ENCODE measurements around the gene LMCD1.

LMCD1 gene

DNA sequence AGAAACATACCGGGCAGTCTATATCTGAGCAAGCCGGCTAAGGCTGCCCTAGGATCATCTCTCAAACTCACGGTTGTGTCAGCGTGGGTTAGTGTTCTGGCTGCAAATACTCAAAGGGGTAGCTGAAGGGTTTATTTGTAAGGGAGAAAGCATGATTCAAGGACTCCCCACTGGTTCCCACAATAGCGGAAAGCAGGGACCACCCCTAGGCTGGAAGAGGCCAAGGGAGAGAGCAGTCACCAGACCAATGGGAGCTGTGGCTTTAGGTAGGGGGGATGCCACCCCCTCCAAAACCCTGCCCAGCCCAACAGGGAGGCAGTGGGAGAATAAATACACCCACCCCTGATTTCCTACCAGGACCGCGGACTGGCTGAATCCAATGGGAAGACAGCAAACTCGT, 7.3 kb upstream of the LMCD1 start:
- TF ChIP-seq, protein P1, sequence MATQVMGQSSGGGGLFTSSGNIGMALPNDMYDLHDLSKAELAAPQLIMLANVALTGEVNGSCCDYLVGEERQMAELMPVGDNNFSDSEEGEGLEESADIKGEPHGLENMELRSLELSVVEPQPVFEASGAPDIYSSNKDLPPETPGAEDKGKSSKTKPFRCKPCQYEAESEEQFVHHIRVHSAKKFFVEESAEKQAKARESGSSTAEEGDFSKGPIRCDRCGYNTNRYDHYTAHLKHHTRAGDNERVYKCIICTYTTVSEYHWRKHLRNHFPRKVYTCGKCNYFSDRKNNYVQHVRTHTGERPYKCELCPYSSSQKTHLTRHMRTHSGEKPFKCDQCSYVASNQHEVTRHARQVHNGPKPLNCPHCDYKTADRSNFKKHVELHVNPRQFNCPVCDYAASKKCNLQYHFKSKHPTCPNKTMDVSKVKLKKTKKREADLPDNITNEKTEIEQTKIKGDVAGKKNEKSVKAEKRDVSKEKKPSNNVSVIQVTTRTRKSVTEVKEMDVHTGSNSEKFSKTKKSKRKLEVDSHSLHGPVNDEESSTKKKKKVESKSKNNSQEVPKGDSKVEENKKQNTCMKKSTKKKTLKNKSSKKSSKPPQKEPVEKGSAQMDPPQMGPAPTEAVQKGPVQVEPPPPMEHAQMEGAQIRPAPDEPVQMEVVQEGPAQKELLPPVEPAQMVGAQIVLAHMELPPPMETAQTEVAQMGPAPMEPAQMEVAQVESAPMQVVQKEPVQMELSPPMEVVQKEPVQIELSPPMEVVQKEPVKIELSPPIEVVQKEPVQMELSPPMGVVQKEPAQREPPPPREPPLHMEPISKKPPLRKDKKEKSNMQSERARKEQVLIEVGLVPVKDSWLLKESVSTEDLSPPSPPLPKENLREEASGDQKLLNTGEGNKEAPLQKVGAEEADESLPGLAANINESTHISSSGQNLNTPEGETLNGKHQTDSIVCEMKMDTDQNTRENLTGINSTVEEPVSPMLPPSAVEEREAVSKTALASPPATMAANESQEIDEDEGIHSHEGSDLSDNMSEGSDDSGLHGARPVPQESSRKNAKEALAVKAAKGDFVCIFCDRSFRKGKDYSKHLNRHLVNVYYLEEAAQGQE (IDR thresholded peaks at IDR 0.05; ENCODE audit: insufficient read depth in 1 of 2, low read depth in 2 of 2, low read length in 2 of 2): no peak
- TF ChIP-seq SIN3A (IDR thresholded peaks at IDR 0.05; ENCODE audit: borderline replicate concordance, insufficient read depth, low read length): no peak
- TF ChIP-seq TAF1 (IDR thresholded peaks at IDR 0.05; ENCODE audit: borderline replicate concordance, insufficient read depth, low read length): no peak
- TF ChIP-seq FOXP2 (optimal IDR thresholded peaks at IDR 0.05; ENCODE audit: borderline replicate concordance, extremely low read depth, extremely low read length, insufficient read depth): no peak
- TF ChIP-seq POLR2AphosphoS5 (IDR thresholded peaks at IDR 0.05; ENCODE audit: low read depth, low read length): no peak

DNA sequence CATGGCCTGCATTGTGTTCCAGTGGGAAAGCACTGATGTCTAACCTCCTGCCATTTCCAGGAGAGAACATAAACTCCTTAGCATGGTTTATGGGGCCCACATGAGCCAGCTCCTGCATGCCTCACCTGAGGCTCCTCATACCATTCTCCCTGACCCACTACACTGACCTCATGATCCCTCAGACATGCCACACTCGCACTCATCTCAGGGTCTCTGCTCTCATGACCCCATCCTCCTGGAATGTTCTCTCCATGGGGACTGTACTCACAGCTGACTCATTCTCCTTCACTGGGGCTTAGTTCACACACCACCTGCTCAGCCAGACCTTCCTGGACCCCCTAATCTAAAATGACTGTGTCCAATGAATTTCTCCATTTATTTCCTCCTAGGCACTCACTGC, 4.0 kb upstream of the LMCD1 start:
- TF ChIP-seq TAF1 (IDR thresholded peaks at IDR 0.05; ENCODE audit: borderline replicate concordance, insufficient read depth, low read length): no peak
- TF ChIP-seq POLR2AphosphoS5 (IDR thresholded peaks at IDR 0.05; ENCODE audit: low read depth, low read length): no peak

DNA sequence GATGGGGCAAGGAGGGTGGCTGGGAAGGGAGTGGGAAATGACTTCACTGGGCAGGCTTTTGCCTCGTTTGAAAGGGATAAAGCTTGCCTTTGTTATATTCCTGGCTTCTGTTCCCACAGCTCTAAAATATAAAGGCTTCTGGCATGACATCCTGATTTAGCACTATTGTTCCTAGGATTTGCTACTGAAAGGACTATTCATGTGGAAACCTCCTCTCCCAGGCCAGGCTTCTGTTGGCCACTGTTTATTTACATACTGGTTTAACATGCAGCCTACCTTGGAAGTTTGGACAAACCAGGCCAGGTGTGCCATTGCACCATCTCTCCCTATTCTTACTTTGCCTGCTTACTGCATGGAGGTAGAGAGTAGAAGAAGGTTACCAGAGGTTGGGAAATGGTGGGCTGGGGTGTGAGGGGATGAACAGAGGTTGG, 2.4 kb upstream of the LMCD1 start:
- no peak for TF ChIP-seq TAF1 (IDR thresholded peaks at IDR 0.05; ENCODE audit: borderline replicate concordance, insufficient read depth, low read length)
- TF ChIP-seq, protein P1 (IDR thresholded peaks at IDR 0.05; ENCODE audit: insufficient read depth in 1 of 2, low read depth in 2 of 2, low read length in 2 of 2): no peak
- TF ChIP-seq SIN3A (IDR thresholded peaks at IDR 0.05; ENCODE audit: borderline replicate concordance, insufficient read depth, low read length): no peak
- no peak for TF ChIP-seq FOXP2 (optimal IDR thresholded peaks at IDR 0.05; ENCODE audit: borderline replicate concordance, extremely low read depth, extremely low read length, insufficient read depth)
- TF ChIP-seq POLR2AphosphoS5 (IDR thresholded peaks at IDR 0.05; ENCODE audit: low read depth, low read length): no peak

DNA sequence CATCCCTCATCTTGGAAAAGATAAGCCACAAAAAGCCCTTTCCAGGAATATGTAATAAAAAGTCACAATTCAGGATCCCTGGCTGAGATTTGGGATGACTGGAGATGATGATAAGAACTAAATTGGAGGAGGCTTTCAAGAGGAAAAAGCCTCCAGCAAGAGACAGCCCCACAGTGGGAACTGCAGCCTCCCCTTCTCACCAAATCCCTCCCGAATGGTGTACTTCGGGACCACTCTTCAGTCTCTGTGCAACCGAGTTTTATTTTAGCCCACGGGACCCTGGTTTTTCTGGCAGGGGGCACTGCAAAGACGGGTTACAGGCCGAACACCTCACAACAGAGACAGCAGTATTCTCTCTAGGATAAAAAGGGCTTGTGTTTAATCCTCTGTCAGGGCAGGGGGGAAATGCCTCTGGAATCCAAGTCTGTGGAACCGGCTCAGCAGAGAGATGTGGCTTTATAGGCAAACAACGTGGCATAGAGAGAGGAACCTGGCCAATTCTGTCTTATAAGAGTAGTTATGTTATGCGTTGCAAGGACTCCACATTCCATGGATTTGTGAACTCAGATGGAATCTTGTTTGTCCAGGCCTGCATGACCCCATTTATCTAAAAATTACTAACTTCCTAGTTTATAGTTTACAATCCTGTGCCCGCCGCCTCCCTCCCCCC, 1.2 kb upstream of the LMCD1 start:
- no peak for TF ChIP-seq POLR2AphosphoS5 (IDR thresholded peaks at IDR 0.05; ENCODE audit: low read depth, low read length)
- no peak for TF ChIP-seq FOXP2 (optimal IDR thresholded peaks at IDR 0.05; ENCODE audit: borderline replicate concordance, extremely low read depth, extremely low read length, insufficient read depth)
- TF ChIP-seq, protein P1 (IDR thresholded peaks at IDR 0.05; ENCODE audit: insufficient read depth in 1 of 2, low read depth in 2 of 2, low read length in 2 of 2): no peak
- no peak for TF ChIP-seq SIN3A (IDR thresholded peaks at IDR 0.05; ENCODE audit: borderline replicate concordance, insufficient read depth, low read length)
- no peak for TF ChIP-seq TAF1 (IDR thresholded peaks at IDR 0.05; ENCODE audit: borderline replicate concordance, insufficient read depth, low read length)

DNA sequence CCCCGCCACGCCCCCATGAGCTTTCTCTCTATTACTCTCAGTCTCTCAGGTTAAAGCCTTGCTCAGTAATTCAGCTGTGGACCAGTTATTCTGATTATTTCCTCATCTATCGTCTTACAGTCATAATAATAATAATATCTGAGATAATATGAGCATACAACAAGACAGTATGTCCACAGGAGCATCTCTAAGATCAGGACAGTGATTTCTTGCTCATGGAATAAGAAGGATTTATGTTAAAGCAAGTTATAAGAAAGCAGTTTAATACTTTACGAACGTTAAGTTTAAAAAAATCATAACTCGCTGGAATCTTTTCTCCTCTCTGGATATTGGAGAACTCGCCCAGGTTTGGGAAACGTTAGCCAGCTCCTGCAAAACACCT, 643 bp upstream of the LMCD1 start:
- TF ChIP-seq POLR2AphosphoS5 (IDR thresholded peaks at IDR 0.05; ENCODE audit: low read depth, low read length) (no peak), SIN3A (IDR thresholded peaks at IDR 0.05; ENCODE audit: borderline replicate concordance, insufficient read depth, low read length) (no peak), TAF1 (IDR thresholded peaks at IDR 0.05; ENCODE audit: borderline replicate concordance, insufficient read depth, low read length) (no peak), FOXP2 (optimal IDR thresholded peaks at IDR 0.05; ENCODE audit: borderline replicate concordance, extremely low read depth, extremely low read length, insufficient read depth) (no peak)
- TF ChIP-seq, protein P1 (IDR thresholded peaks at IDR 0.05; ENCODE audit: insufficient read depth in 1 of 2, low read depth in 2 of 2, low read length in 2 of 2): no peak

All from PFSK-1 (cell line).